GM21529 (cell line): Measurements from ENCODE around the gene DRC7.
"Not testable (repeated sequence)": the region's sequence is repeated elsewhere in the genome, so short reads cannot be mapped to it uniquely, and the experiment has no call there.

ENCODE experiments used
- ATAC-seq: cut with Tn5 transposase; IDR thresholded peaks from one replicate; pipeline ENCODE4 v1.9.1; 2021; ENCODE audit not compliant: unreplicated experiment

Gene DRC7

DNA sequence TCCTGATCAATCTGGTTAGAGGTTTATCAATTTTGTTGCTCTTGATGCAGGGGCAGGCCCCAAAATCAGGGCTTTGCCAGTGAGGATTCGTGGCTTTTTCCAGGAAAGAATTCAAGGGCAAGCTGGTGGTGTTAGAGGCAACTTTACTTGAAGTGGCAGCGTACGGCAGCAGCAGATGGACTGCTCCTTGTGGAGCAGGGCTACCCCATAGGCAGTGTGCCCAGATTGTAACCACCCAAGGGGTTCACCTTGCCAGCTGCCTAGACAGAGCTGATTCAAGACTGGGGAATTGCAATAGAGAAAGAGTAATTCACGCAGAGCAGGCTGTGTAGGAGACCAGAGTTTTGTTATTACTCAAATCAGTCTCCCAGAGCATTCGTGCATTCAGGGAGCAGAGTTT is 16.7 kb downstream of the DRC7 start:
- ATAC-seq = no peak

DNA sequence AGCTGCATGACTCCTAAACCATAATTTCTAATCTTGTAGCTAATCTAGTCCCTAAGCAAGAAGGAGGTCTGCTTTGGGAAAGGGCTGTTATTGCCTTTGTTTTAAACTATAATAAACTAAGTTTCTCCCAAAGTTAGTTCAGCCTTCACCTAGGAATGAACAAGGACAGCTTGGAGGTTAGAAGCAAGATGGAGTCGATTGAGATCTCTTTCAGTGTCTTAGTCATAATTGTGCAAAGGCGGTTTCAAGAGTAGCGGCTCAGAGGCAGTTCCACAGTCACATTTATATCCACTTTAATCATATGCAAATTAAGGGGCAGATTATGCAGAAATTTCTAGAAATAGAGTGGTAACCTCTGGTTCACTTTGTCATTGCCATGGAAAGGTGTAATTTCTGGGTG is 17.4 kb downstream of the DRC7 start:
- ATAC-seq = no peak

DNA sequence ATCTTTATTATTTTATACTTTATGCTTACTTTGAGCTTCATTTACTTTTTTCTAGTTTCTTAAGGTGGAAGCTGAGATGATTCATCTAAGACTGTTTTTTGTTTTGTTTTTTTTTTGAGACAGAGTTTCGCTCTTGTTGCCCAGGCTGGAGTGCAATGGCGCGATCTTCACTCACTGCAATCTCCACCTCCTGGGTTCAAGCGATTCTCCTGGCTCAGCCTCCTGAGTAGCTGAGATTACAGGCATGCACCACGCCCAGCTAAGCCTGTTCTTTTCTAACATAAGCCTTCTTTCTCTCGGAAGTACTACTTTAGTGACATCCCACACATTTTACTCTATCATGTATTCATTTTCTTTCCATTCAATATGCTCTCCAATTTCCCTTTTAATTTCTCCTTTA is 18.0 kb downstream of the DRC7 start:
- ATAC-seq = not testable (repeated sequence)

DNA sequence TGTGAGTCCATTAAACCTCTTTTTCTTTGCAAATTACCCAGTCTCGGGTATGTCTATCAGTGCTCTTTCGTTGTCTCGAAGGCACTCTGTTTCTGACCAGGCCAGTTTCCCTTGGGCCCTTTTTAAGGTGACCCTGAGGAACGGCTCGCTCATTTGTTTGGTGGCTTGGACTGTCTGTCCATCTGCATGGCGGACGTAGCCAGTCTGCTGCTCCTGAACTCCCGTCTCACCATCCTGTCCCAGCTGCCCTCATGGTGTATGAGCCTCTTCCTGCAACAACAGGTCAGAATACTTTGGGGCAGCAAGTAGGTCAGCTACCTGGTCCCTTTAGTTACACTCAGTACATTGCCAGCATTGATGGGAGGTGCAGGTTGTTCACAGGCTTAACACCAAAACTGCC is 19.0 kb downstream of the DRC7 start:
- no peak for ATAC-seq

DNA sequence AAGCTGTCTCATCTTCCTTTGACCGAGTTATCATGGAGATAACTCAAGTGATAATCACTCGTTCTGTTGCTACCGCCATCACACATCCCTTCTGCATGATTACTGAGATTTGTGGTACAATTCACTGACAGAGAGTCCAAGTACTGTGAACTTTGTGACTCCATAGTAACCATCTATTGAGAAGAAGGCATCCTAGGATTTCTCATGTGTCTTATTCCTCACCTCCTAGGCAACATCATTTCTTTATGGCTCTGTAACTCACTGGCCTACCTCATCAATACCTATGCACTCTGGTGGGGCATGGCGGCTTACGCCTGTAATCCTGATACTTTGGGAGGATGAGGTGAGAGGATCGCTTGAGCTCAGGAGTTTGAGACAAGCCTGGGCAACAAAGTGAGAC is 19.4 kb downstream of the DRC7 start:
- ATAC-seq = no peak

DNA sequence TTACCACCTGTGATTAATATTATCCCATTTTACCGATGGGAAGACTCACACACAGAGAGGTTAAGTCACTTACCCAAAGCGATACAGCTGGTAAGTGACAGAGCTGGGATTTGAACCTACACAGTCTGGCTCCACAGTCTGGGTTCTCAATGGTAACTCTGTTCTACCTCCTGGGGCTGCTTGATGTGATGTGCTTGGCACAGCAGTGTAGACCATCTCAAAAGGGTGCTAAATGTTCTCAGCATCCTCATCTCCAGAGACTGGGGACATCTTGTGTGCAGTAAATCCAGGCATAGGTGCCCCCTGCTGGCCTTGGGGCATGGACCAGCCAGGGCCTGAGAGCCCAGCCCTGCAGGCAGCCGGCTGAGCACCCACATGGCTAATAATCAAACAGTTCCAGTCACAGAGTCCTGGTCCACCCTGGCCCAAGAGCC is 25.6 kb downstream of the DRC7 start:
- no peak for ATAC-seq

DNA sequence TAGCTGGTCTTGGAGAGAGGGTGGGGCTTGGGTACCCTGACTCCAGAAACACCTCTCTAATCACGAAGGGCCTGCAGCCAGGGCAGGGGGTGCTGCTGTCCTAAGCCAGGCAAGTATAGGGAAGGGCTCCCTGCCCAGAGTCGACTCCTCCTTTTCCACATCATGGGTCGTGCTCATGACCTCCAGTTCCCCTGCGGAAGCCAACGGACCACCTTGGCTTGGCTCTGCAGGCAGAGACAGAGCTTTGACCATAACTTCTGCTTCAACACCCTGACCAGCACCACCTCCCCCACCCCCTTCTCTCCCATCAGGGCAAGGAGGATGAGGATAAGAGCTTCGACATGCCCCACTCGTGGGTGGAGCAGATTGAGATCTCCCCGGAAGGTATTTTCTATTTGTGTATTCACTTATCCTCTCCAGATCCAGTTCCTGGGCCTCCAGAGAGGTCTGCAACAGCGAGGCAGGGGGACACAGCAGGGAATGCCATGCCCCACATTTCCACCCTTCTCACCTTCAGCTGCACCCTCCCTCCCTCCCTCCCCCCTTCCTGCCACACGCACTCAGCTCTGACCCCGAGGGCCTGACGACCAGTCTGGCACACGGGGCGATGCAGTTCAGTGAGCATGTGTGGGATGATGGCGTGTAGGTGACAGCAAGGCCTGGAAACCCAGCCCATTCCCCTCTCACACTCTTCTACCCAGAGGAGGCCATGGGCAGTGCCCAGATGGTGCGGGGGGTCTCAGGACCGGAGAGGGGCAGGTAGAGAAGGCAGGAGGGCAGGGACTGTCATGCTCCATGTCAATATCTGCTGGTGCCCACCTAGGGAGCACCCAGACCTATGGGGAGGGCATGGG is 27.0 kb downstream of the DRC7 start:
- no peak for ATAC-seq

DNA sequence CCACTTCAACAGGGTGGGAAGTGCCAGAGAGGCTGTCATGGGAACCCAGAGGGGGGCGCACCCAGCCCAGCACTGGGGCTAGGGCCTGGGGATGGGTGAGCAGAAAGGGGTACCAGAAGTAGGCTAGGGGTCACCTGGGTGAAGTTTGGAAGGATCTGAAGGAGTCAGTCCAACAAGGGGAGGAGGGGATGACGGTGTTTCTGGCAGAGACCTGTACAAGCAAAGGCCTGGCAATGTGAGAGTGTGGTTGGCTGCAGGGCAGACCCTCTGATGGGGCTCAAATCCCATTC is 27.5 kb downstream of the DRC7 start:
- ATAC-seq = no peak

DNA sequence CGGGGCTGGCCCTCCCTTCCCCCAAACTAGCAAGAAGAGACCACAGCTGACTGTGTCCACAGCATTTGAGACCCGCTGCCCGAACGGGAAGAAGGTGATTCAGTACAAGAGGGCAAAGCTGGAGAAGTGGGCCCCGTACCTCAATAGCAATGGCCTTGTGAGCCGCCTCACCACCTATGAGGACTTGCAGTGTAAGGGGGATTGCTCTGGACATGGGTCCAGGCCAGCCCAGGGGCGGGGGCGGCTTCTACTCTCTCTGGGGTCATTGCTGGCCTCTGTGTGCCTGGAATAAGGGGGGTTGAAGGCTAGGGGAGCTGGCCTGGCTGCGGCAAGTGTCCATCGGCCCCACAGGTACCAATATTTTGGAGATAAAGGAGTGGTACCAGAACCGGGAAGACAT is 28.0 kb downstream of the DRC7 start:
- no peak for ATAC-seq

DNA sequence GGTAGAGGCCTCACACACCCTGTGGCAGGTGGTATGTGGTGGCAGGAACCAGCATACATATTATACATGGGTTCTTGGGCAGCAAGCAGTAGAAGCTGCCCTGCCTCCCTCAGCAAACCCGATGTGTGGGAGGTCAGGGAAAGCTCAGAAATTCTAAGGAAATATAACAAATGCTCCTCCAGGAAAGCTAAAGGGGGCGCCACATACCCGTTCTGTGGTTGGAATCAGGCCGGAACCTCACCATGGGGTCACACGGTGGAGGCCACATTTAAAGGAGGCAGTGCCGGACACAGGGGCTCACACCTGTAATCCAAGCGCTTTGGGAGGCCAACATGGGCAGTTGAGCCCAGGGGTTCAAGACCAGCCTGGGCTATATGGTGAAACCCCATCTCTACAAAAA is 28.6 kb downstream of the DRC7 start:
- ATAC-seq = no peak

DNA sequence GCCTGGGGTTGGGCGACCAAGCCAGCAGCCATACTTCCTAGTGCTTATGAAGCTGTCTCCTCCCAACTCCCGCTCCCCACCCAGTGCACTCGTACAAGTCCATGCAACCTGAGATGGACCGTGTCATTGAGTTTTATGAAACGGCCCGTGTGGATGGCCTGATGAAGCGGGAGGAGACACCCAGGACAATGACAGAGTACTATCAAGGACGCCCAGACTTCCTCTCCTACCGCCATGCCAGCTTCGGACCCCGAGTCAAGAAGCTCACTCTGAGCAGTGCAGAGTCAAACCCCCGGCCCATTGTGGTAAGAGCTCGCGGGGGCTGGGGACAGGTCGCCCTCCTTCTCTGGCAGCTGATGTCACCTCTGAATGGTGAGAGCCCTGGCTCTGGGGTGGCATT is 29.9 kb downstream of the DRC7 start:
- ATAC-seq = no peak

DNA sequence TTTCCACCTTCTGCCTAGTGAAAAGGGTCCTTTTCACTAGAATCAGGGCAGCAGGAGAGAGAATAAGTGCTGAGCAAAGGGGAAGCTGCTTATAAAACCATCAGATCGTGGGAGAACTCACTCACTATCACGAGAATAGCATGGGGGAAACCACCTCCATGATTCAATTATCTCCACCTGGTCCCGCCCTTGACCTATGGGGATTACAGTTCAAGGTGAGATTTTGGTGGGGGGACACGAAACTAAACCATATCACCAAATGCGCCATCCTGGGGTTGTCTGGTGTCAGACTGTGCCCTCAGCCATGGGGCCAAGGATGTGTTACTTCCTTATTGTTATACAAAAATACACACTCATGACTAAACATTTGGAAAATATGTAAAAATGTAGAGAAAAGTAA is 30.5 kb downstream of the DRC7 start:
- ATAC-seq = no peak

DNA sequence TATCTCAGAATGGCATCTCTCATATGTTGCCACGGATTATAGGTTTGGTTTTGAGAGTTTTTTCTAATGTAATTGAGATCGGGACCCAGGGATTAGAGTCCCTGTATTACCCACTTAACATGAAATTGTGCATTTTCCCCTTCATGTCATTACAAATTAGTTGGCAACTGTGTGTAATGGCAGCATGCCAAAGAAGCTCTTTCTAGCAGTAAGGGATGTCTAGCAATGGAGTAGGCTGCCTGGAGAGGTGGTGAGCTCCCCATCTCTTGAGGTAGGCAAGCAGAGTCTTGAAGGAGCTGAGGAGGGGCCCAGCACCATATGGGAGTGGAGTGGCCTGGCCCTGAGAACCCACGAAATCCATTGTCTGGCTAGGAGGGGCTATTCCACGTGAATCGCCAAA is 30.9 kb downstream of the DRC7 start:
- no peak for ATAC-seq

DNA sequence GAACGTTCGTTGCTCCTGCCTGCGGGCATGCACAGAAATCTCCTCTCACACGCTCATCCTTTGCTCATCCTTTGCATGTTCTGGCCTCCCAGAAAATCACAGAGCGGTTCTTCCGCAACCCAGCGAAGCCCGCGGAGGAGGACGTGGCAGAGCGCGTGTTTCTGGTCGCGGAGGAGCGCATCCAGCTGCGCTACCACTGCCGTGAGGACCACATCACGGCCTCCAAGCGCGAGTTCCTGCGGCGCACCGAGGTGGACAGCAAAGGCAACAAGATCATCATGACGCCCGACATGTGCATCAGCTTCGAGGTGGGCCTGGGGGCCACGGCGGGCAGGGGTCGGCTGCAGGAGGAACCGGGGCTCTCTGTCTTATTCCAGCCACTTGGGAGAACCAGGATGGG is 31.4 kb downstream of the DRC7 start:
- no peak for ATAC-seq

DNA sequence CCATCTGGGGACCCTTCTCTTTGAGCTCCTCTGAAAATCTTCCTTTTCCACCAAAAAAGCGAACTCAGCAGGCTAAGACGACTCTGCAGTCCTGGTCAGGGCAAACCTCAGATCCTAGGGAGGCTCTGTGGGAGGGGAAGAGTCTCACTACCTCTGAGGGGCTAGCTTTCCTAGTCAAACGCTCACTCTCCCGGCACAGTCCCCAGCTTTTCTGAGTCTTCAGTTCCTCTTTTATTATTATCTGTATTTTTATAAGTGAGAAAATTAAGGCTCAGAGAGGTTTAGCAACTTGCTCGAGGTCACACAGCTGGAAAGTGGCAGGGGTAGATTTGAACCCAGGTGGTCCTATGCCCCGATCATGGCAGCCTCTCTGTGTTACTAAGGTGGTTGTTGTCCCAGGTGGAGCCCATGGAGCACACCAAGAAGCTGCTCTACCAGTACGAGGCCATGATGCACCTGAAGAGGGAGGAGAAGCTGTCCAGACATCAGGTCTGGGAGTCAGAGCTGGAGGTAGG is 31.9 kb downstream of the DRC7 start:
- no peak for ATAC-seq

DNA sequence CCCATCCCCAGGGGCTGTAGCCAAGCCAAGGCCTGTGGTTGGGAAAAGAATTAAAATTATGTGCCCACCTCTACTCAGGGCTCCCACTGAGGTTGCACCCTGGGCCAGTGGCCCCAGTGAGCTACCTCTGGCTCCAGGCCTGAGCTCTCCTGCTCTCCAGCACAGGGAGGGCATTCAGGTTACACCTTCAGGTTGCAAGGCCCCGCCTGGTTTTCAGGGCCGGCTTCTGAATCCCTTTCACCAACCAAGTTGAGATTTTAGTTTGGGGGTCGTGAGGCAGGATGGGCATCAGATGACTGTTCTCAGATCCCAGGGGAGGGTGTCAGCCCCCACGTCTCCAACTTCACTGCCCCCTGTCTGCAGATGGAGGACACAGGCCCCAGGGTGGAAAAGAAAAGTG is 33.0 kb downstream of the DRC7 start:
- ATAC-seq = no peak

DNA sequence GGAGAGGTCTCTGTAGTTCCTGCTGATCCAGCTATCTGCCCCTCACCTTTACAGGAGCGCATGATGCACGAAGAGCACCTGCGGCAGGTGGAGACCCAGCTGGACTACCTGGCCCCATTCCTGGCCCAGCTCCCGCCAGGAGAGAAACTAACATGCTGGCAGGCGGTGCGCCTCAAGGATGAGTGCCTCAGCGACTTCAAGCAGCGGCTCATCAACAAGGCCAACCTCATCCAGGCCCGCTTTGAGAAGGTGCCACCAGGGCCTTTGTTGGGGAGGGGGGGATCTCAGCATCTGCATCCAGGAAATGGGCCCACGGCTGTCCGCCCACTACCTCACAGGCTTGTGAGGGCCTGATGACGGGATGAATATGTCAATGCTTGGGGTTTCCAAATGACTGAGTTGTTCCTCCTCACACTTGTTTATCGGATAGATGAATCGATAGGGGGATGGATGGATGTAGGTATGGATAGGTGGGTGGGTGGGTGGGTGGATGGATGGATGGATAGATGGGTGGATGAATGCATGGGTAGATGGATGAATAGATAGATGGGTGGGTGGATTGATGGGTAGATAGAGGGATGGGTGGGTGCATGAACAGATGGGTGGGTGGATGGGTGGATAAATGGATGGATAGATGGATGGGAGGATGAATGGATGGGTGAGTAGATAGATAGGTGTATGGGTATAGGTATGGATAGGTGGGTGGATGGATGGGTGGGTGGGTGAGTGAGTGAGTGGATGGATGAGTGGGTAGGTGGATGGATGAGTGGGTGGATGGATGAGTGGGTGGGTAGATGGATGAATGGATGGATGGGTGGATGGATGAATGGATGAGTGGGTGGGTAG is 34.0 kb downstream of the DRC7 start:
- ATAC-seq = no peak

DNA sequence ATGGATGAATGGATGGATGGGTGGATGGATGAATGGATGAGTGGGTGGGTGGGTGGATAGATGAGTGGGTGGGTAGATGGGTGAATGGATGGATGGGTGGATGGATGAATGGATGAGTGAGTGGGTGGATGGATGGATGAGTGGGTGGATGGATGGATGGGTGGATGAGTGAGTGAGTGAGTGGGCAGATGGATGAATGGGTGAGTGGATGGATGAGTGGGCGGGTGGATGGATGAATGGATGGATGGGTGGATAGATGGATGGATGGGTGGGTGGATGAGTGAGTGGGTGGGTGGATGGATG is 34.5 kb downstream of the DRC7 start:
- no peak for ATAC-seq

DNA sequence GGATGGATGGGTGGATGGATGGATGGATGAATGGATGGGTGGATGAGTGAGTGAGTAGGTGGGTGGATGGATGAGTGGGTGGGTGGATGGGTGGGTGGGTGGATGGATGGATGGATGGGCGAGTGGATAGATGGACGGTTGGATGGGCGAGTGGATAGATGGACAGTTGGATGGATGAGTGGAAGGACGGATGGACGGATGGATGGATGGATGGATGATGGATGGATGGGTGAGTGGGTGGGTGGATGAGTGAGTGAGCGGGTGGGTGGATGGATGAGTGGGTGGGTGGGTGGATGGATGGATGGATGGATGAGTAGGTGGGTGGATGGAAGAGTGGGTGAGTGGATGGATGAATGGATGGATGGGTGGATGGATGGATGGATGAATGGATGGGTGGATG is 35.2 kb downstream of the DRC7 start:
- ATAC-seq = not testable (repeated sequence)

DNA sequence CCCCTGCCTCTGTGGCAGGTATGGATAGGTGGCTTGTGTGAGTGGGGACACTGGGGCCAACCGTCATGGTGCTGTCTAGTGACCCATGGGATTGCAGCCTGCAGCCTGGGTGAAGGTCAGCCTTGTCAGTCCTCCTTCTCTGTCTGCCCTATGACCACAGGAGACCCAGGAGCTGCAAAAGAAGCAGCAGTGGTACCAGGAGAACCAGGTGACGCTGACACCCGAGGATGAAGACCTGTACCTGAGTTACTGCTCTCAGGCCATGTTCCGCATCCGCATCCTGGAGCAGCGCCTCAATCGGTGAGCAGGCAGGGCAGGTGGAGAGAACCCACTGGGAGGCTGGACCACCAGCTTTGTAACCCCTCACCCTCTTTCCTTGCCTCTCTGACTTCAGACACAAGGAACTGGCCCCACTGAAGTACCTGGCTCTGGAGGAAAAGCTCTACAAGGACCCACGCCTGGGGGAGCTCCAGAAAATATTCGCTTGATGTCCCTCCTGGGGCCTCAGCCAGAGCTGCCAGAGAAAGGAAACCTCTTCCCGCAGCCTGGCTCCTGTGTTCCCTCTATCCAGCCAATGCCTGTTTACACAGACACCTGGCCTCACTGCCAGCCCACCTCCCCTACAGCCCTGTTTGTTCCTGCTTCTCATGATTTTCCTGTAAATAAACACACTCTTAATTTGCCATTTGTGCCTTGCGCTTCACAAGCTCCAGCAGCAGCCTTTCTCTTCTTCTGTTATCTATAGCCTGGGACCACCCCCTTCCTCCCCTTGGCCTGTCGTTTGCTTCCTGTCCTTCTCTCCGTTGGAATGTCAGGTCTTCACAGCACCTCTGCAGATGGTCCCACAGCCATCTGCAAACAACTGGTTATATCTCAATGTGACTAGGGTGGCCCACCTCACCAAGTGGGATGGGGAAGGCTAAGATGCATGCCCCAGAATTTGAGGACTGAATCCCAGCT is 36.4 kb downstream of the DRC7 start:
- no peak for ATAC-seq

DNA sequence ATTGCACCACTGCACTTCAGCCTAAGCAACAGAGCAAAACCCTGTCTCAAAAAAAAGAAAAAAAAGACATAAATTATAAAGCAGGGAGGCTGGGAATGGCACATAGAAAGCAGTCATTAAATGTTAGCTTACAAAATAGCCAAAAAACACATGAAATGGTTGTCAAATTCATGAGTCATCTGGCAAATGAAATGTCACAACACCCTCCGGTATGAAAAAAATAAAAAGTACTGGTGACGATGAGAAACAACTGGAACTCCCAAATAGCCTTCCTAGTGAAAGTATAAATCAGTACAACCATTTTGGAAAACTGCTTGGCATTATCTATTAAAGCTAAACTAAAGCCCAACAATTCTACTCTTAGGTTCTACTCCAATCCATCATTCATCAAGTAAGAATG is 37.4 kb downstream of the DRC7 start:
- no peak for ATAC-seq
